H9 (cell line): Measurements from ENCODE around the gene ATF2. TPM values are rescaled to one million over a fixed set of nuclear protein-coding genes. Genes with fewer than 3 reads are reported as not detected.

Experiments
- DNase-seq: peaks from one replicate; pipeline ENCODE4 v3.0.0-alpha.2; 2017
- H2AFZ ChIP-seq: one replicate; pipeline ENCODE4 v1.6.1; 2013; ENCODE audit warnings: mild to moderate bottlenecking, low read length, control low read depth, moderate library complexity
- H2AK5ac ChIP-seq: 2 replicates; pipeline ENCODE4 v1.6.1; 2013; ENCODE audit warnings: low read length, control low read depth, mixed read lengths; ENCODE audit not compliant: insufficient read length
- H2BK120ac ChIP-seq: one replicate; pipeline ENCODE4 v1.6.1; 2013; ENCODE audit warnings: low read depth, mild to moderate bottlenecking, low read length, control low read depth, inconsistent platforms; ENCODE audit not compliant: poor library complexity, severe bottlenecking
- H2BK12ac ChIP-seq: 2 replicates; pipeline ENCODE4 v1.6.1; 2013; ENCODE audit warnings: low read length, control low read depth, mixed read lengths, low read depth; ENCODE audit not compliant: insufficient read length
- H2BK15ac ChIP-seq: 2 replicates; pipeline ENCODE4 v1.6.1; 2013; ENCODE audit warnings: low read depth, low read length, control low read depth
- H2BK20ac ChIP-seq: one replicate; pipeline ENCODE4 v1.6.1; 2013; ENCODE audit warnings: low read depth, mild to moderate bottlenecking, low read length, control low read depth, inconsistent platforms; ENCODE audit not compliant: poor library complexity, severe bottlenecking
- H2BK5ac ChIP-seq: 2 replicates; pipeline ENCODE4 v1.6.1; 2013; ENCODE audit warnings: low read length, control low read depth, mixed read lengths; ENCODE audit not compliant: insufficient read length
- H3K14ac ChIP-seq: 2 replicates; pipeline ENCODE4 v1.6.1; 2013; ENCODE audit warnings: low read length, control low read depth; ENCODE audit not compliant: insufficient read depth
- H3K18ac ChIP-seq: 2 replicates; pipeline ENCODE4 v1.6.1; 2013; ENCODE audit warnings: low read depth, mild to moderate bottlenecking, mixed read lengths, low read length, control low read depth; ENCODE audit not compliant: insufficient read length
- H3K23ac ChIP-seq: 2 replicates; pipeline ENCODE4 v1.6.1; 2013; ENCODE audit warnings: low read length, control low read depth, mixed read lengths, low read depth; ENCODE audit not compliant: insufficient read length
- H3K23me2 ChIP-seq: 2 replicates; pipeline ENCODE4 v1.6.1; 2013; ENCODE audit warnings: low read depth, mild to moderate bottlenecking, mixed read lengths, low read length, control low read depth; ENCODE audit not compliant: insufficient read length, poor library complexity, severe bottlenecking
- H3K27ac ChIP-seq: 2 replicates; pipeline ENCODE4 v1.5.1; 2013; ENCODE audit warnings: low read length, control low read depth, mixed read lengths, low read depth; ENCODE audit not compliant: insufficient read length
- H3K27me3 ChIP-seq: 2 replicates; pipeline ENCODE4 v1.6.1; 2013; ENCODE audit warnings: low read length, control low read depth, inconsistent platforms; ENCODE audit not compliant: insufficient read depth
- H3K4ac ChIP-seq: 2 replicates; pipeline ENCODE4 v1.6.1; 2013; ENCODE audit warnings: low read depth, mild to moderate bottlenecking, control low read depth, inconsistent platforms, low read length, moderate library complexity
- H3K4me1 ChIP-seq: 2 replicates; pipeline ENCODE4 v1.6.1; 2013; ENCODE audit warnings: low read length, control low read depth, inconsistent platforms; ENCODE audit not compliant: insufficient read depth
- H3K4me2 ChIP-seq: 2 replicates; pipeline ENCODE4 v1.6.1; 2013; ENCODE audit warnings: low read length, control low read depth, mixed read lengths; ENCODE audit not compliant: insufficient read length, insufficient read depth
- H3K56ac ChIP-seq: 2 replicates; pipeline ENCODE4 v1.6.1; 2013; ENCODE audit warnings: low read depth, mild to moderate bottlenecking, mixed read lengths, low read length, control low read depth; ENCODE audit not compliant: insufficient read length
- H3K79me1 ChIP-seq: 2 replicates; pipeline ENCODE4 v1.6.1; 2013; ENCODE audit warnings: low read depth, mild to moderate bottlenecking, moderate library complexity, low read length, control low read depth, inconsistent platforms; ENCODE audit not compliant: insufficient read depth, poor library complexity, severe bottlenecking
- H3K79me2 ChIP-seq: 2 replicates; pipeline ENCODE4 v1.6.1; 2013; ENCODE audit warnings: low read length, control low read depth, inconsistent platforms; ENCODE audit not compliant: insufficient read depth
- H3K9ac ChIP-seq: 2 replicates; pipeline ENCODE4 v1.6.1; 2013; ENCODE audit warnings: low read length, control low read depth, mixed read lengths; ENCODE audit not compliant: insufficient read length; ENCODE audit errors: extremely low read depth
- H3K9me3 ChIP-seq: one replicate; pipeline ENCODE4 v1.6.1; 2013; ENCODE audit warnings: low read depth, low read length, inconsistent platforms; ENCODE audit not compliant: control insufficient read depth
- H3T11ph ChIP-seq: one replicate; pipeline ENCODE4 v1.6.1; 2013; ENCODE audit warnings: mild to moderate bottlenecking, low read length, control low read depth, inconsistent platforms
- H4K20me1 ChIP-seq: one replicate; pipeline ENCODE4 v1.6.1; 2013; ENCODE audit not compliant: control insufficient read depth, insufficient read length, insufficient read depth
- H4K5ac ChIP-seq: 2 replicates; pipeline ENCODE4 v1.6.1; 2013; ENCODE audit warnings: low read depth, mild to moderate bottlenecking, mixed read lengths, low read length, control low read depth; ENCODE audit not compliant: insufficient read length
- H4K8ac ChIP-seq: replicated peaks from 2 replicates; pipeline ENCODE4 v1.6.1; 2013; ENCODE audit warnings: low read length, control low read depth, mixed read lengths, low read depth; ENCODE audit not compliant: insufficient read length
- H4K91ac ChIP-seq: 2 replicates; pipeline ENCODE4 v1.6.1; 2013; ENCODE audit warnings: low read depth, mild to moderate bottlenecking, moderate library complexity, mixed read lengths, low read length, control low read depth; ENCODE audit not compliant: insufficient read length
- H3K27ac Mint-ChIP-seq, 3 experiments: 2 replicates in 2 of 3; 3 replicates in 1 of 3; pipeline ENCODE4 v1.8.0; 2020 to 2021; ENCODE audit warnings: mixed read lengths in 3 of 3, mild to moderate bottlenecking in 1 of 3, moderate library complexity in 1 of 3
- H3K27me3 Mint-ChIP-seq: 2 replicates; pipeline ENCODE4 v1.8.0; 2021; ENCODE audit warnings: low read depth, mild to moderate bottlenecking, moderate library complexity, mixed read lengths
- H3K36me3 Mint-ChIP-seq, 3 experiments: 2 replicates in 2 of 3; 3 replicates in 1 of 3; pipeline ENCODE4 v1.8.0; 2020 to 2021; ENCODE audit warnings: low read depth in 3 of 3, mixed read lengths in 3 of 3; ENCODE audit not compliant: insufficient read depth in 1 of 3
- H3K4me1 Mint-ChIP-seq, 2 experiments: 2 replicates each; pipeline ENCODE4 v1.8.0; 2020; ENCODE audit warnings: mixed read lengths in 2 of 2
- H3K4me3 Mint-ChIP-seq, 2 experiments: 2 replicates in 1 of 2; 3 replicates in 1 of 2; pipeline ENCODE4 v1.8.0; 2020 to 2021; ENCODE audit warnings: mild to moderate bottlenecking in 2 of 2, mixed read lengths in 2 of 2, moderate library complexity in 1 of 2
- H3K9me3 Mint-ChIP-seq, 2 experiments: 2 replicates in 1 of 2; 3 replicates in 1 of 2; pipeline ENCODE4 v1.8.0; 2020; ENCODE audit warnings: mild to moderate bottlenecking in 2 of 2, mixed read lengths in 2 of 2, moderate library complexity in 1 of 2
- CTCF ChIP-seq: fragments of 200-600 bp; sonication (generic); conservative IDR thresholded peaks from 3 replicates; pipeline ENCODE4 v1.8.0; 2021; ENCODE audit warnings: antibody characterized with exemption, mild to moderate bottlenecking
- WGBS: extraction: QIAGEN DNeasy Blood & Tissue Kit; methylation state at CpG from one replicate; pipeline ENCODE4 v1.1.7; 2013; ENCODE audit warnings: missing lambda C conversion rate, low lambda C conversion rate, mixed read lengths; ENCODE audit not compliant: insufficient read length; ENCODE audit errors: extremely low coverage; 5-methylcytosine and 5-hydroxymethylcytosine counted together
- total RNA-seq: library from RNA; stranded (reverse); gene quantifications from 2 replicates; pipeline ENCODE4 v1.2.1, GENCODE V29; 2021

The ATF2 gene
- total RNA-seq, 1 experiment from 2014 or later, result 40.9 TPM

- no peaks in the 10 kb centered on the region for H3K79me2 ChIP-seq
- no peak overlapping the region for H2BK20ac ChIP-seq
- H2BK120ac ChIP-seq, result no peak overlapping the region
- peaks cover 0 to 3% of the 10 kb centered on the region in 2 experiments; a peak in 1 of 5 replicates for H3K9me3 Mint-ChIP-seq
- H4K5ac ChIP-seq, result no peak overlapping the region
- no peak overlapping the region for H3T11ph ChIP-seq
- no peak overlapping the region for H2BK12ac ChIP-seq
- H4K91ac ChIP-seq, result no peak overlapping the region
- no peaks in the 10 kb centered on the region for H3K27me3 Mint-ChIP-seq
- H3K18ac ChIP-seq, result no peak overlapping the region
- H2AFZ ChIP-seq, result no peak overlapping the region
- no peak overlapping the region for H3K9ac ChIP-seq
- no peaks in the 10 kb centered on the region for H3K79me1 ChIP-seq
- H3K23ac ChIP-seq, result no peak overlapping the region
- no peak overlapping the region for H3K27ac Mint-ChIP-seq
- no peaks in the 10 kb centered on the region for H3K27me3 ChIP-seq
- H3K4me1 Mint-ChIP-seq, result 0 out of 4 replicates have a peak, but pooled peaks cover 0 to 3% of the 10 kb centered on the region in 2 experiments
- no peak overlapping the region for H3K56ac ChIP-seq
- H4K20me1 ChIP-seq, result no peaks in the 10 kb centered on the region
- peaks cover 13 to 35% (median 25%) of the 10 kb centered on the region in 3 experiments for H3K36me3 Mint-ChIP-seq
- H3K4me1 ChIP-seq, result no peaks in the 10 kb centered on the region
- H2AK5ac ChIP-seq, result no peak overlapping the region
- no peak overlapping the region for H2BK15ac ChIP-seq
- no peaks in the 10 kb centered on the region for H3K9me3 ChIP-seq
- H3K23me2 ChIP-seq, result no peaks in the 10 kb centered on the region
- H4K8ac ChIP-seq, result no peak overlapping the region
- no peak for TF ChIP-seq CTCF
- no peak for DNase-seq
- no CpG with 5 or more reads among the region's 1 CpG for WGBS
- no peak overlapping the region for H3K4me2 ChIP-seq
- no peak overlapping the region for H2BK5ac ChIP-seq
- no peak overlapping the region for H3K27ac ChIP-seq
- H3K4me3 Mint-ChIP-seq, result no peak overlapping the region
- H3K4ac ChIP-seq, result no peak overlapping the region
- H3K14ac ChIP-seq, result no peak overlapping the region
Observed at GRCh38 chr2:175068534-175068933, 99.5 kb downstream of the ATF2 start.
